ENCODE measurements around the gene RCOR1. TPM values are rescaled to one million over a fixed set of nuclear protein-coding genes. Genes with fewer than 3 reads are reported as not detected.

RCOR1 gene
- total RNA-seq, 2 experiments from 2014 or later = 16.1 to 16.2 TPM

DNA sequence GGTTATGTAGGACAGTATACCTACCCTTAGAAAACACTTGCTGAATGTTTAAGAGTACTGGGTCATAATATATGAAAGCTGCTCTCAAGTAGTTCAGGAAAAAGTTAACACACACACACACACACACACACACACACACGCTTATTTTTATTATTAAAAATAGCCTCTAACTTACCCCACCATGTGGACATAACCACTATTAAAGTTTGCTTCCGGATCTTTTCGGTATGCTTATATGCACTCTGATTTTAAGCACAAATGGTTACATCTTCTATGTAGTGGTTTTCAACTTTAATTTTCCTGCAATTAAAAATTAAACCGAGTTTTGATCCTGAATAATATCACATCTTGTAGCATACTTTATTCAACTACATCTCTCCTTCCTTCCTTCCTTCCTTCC lies 99.9 kb downstream of the RCOR1 start:
- no peak for ATAC-seq
- TF ChIP-seq, protein P1, sequence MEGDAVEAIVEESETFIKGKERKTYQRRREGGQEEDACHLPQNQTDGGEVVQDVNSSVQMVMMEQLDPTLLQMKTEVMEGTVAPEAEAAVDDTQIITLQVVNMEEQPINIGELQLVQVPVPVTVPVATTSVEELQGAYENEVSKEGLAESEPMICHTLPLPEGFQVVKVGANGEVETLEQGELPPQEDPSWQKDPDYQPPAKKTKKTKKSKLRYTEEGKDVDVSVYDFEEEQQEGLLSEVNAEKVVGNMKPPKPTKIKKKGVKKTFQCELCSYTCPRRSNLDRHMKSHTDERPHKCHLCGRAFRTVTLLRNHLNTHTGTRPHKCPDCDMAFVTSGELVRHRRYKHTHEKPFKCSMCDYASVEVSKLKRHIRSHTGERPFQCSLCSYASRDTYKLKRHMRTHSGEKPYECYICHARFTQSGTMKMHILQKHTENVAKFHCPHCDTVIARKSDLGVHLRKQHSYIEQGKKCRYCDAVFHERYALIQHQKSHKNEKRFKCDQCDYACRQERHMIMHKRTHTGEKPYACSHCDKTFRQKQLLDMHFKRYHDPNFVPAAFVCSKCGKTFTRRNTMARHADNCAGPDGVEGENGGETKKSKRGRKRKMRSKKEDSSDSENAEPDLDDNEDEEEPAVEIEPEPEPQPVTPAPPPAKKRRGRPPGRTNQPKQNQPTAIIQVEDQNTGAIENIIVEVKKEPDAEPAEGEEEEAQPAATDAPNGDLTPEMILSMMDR (IDR thresholded peaks at IDR 0.05) = no peak
- Mint-ChIP-seq H3K4me3 (no peak overlapping the region), H3K27me3 (no peaks in the 10 kb centered on the region), H3K4me1 (ENCODE audit: low read depth) (peaks cover 23% of the 10 kb centered on the region), H3K36me3 (ENCODE audit: low read depth) (no peaks in the 10 kb centered on the region), H3K27ac (no peak overlapping the region), H3K9me3 (no peaks in the 10 kb centered on the region)
- ChIA-PET CTCF (interaction anchor here (1.2 to 3.6 kb wide), 3 partner anchors 83 to 225 kb away, joined by 4 to 25 read pairs (median 19); no protein-coding TSS in a partner anchor), POLR2A (no interaction called here)
- no peak for DNase-seq
- intact Hi-C loops (cut with micrococcal nuclease) = loop anchor here (5.0 to 10.0 kb wide), 2 partner anchors 225 to 402 kb away; partner anchors contain the start of gene EXOC3L4

DNA sequence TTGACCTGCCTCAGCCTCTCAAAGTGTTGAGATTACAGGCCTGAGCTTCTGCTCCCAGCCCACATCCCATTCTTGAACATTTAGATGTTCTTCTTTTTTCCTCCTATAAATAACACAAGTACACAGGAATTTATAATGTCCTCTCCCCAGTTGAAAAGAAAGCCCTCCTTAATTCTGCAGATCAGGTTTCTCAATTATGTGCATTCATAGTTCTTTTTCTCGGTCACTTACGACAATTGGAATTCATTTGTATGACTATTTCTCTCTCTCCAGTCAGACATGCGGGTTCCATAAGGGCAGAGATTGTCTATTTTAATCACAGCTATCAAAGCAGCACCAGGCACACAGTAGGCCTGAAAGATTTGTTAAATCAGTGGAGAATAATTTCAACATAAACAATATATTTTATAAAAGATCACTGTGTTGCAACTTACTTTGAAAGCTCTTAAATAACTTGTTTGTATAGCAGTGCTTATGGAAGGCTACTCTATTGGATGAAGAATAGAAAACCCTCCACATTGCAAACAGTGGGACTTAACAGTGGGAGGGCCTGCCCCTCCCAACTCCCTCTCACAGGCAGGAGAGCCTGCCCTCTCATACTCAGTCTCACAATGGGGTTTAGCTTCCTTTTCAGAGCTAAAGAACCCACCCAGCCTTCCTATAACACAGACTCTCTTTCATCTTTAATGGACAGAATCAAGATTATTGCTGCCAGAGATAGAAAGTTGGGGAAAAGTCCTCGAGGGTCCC lies 100.7 kb downstream of the RCOR1 start:
- ChIA-PET POLR2A (no interaction called here), CTCF (interaction anchor here (0.9 to 3.7 kb wide), 23 partner anchors 7 to 403 kb away, joined by 3 to 27 read pairs (median 6); no protein-coding TSS in a partner anchor)
- Mint-ChIP-seq H3K9me3 (no peaks in the 10 kb centered on the region), H3K36me3 (ENCODE audit: low read depth) (no peaks in the 10 kb centered on the region), H3K27ac (no peak overlapping the region), H3K27me3 (no peaks in the 10 kb centered on the region), H3K4me3 (no peak overlapping the region), H3K4me1 (ENCODE audit: low read depth) (peaks cover 21% of the 10 kb centered on the region)
- ATAC-seq (no peak), DNase-seq (no peak)
- TF ChIP-seq, protein P1 (IDR thresholded peaks at IDR 0.05) = no peak
- intact Hi-C loops (cut with micrococcal nuclease) = loop anchor here (5.0 to 10.0 kb wide), 2 partner anchors 224 to 402 kb away; partner anchors contain the start of gene EXOC3L4

DNA sequence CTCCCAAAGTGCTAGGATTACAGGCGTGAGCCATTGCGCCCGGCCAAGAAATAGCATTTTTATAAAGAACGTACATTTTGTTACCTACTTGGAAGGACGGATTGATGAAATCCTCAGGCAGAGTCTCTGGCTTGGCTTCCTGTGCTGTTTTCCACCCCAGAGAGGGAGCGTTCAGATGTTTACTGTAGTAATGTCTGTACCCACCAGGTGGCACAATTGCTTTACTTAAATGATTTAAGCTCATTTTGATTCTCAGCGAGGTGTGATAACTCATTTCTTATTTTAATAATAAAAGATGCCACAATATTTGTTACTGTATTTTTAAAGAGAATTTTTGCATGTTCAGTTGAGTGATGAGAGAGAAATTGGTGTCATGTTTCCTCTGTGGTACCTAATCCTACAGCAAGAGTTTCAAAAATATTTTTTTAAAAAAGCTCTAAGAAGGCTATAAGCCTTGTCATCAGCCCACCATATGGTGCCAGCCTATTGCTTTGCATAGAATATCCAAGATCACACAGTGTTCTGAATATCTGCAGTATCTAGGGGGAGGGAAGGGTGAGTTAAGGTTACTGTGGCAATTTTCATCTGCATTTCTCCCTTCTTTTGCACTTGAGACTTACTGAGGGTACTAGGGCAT lies 102.2 kb downstream of the RCOR1 start:
- ChIA-PET CTCF (interaction anchor here (0.6 to 3.7 kb wide), 58 partner anchors 9 to 734 kb away, joined by 3 to 27 read pairs (median 4); no protein-coding TSS in a partner anchor), POLR2A (no interaction called here)
- intact Hi-C loops (cut with micrococcal nuclease) = loop anchor here (5.0 to 10.0 kb wide), 2 partner anchors 223 to 400 kb away; partner anchors contain the start of gene EXOC3L4
- H3K4me1 Mint-ChIP-seq (ENCODE audit: low read depth) = peaks cover 22% of the 10 kb centered on the region
- TF ChIP-seq, protein P1 (IDR thresholded peaks at IDR 0.05) = peak; percentile 81
- no peaks in the 10 kb centered on the region for H3K9me3 Mint-ChIP-seq
- H3K27me3 Mint-ChIP-seq = no peaks in the 10 kb centered on the region
- ATAC-seq = peak; percentile 82
- H3K36me3 Mint-ChIP-seq (ENCODE audit: low read depth) = no peaks in the 10 kb centered on the region
- no peak overlapping the region for H3K4me3 Mint-ChIP-seq
- no peak overlapping the region for H3K27ac Mint-ChIP-seq
- peak; percentile 77 for DNase-seq

DNA sequence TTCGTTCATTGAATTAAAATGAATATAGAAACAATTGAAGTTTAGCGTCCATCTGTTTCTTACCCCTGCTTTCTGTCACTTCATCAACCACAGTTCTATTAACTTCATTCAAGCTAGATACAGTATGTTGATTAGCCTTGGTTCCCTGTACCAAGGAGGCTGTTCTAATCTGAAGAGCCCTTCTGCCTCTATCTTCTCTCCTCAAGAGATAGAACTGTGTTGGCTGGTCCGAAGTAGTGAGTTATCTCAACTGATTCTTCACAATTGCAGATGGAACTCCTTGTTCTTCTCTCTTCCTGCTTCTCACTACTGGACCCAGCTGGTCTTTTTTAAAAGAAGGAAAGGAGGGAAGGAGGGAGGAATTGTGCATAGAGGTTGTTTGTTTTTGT lies 102.7 kb downstream of the RCOR1 start:
- Mint-ChIP-seq H3K4me3 (no peak overlapping the region), H3K9me3 (no peaks in the 10 kb centered on the region), H3K27me3 (no peaks in the 10 kb centered on the region), H3K4me1 (ENCODE audit: low read depth) (peaks cover 23% of the 10 kb centered on the region), H3K36me3 (ENCODE audit: low read depth) (no peaks in the 10 kb centered on the region), H3K27ac (no peak overlapping the region)
- ChIA-PET POLR2A (interaction anchor here (1.1 kb wide), 1 partner anchor 8 kb away, joined by 3 read pairs; no protein-coding TSS in a partner anchor), CTCF (interaction anchor here (0.6 to 3.7 kb wide), 53 partner anchors 9 to 733 kb away, joined by 3 to 27 read pairs (median 4); no protein-coding TSS in a partner anchor)
- TF ChIP-seq, protein P1 (IDR thresholded peaks at IDR 0.05) = no peak
- intact Hi-C loops (cut with micrococcal nuclease) = loop anchor here (10.0 kb wide), 1 partner anchor 400 kb away; the partner anchor contains the start of gene EXOC3L4
- ATAC-seq (no peak), DNase-seq (no peak)
